A549 treated with CORT108297 at 1 μM for 4 hours (cell line): ENCODE data around the gene PSG4. TPM values are rescaled to one million over a fixed set of nuclear protein-coding genes. Genes with fewer than 3 reads are reported as not detected.

Experiments used
- total RNA-seq: library from RNA; stranded (reverse); fragments of 200-300 nt; extraction: Qiagen RNA extraction; gene quantifications from 5 replicates; pipeline ENCODE4 v1.2.3, GENCODE V29; 2022

PSG4 gene
- 0.60 to 1.1 TPM (median 0.82 TPM) in 5 replicates for total RNA-seq

GRCh38 chr19:43205471-43206105 lies at the start of gene PSG4:
TSS of gene PSG4 (minus strand) at chr19:43205638. CDS start at chr19:43205536, 102 bp downstream.

GRCh38 chr19:43186311-43186935 lies 19.0 kb downstream of the PSG4 start, which contains the start of gene PSG5:
TSS of gene PSG5 (minus strand) at chr19:43186536. CDS start at chr19:43186405, 131 bp downstream.

Other genes with a start within 250 kb of the PSG4 start
- not detected in 5 replicates for gene PSG11, start 179.2 kb downstream of the PSG4 start, total RNA-seq
- 0.05 TPM in 1 of 5 replicates, not detected in the others for gene PSG2, start 122.9 kb downstream of the PSG4 start, total RNA-seq
- 0.54 to 0.79 TPM (median 0.58 TPM) in 5 replicates for gene PSG5, start 19.1 kb downstream of the PSG4 start, total RNA-seq
- 0.05 to 0.16 TPM (median 0.12 TPM) in 5 replicates for gene PSG9, start 63.9 kb upstream of the PSG4 start, total RNA-seq
- 0.07 to 0.16 TPM (median 0.10 TPM) in 5 replicates for gene CD177, start 148.0 kb upstream of the PSG4 start, total RNA-seq
- gene TEX101, start 209.3 kb upstream of the PSG4 start, total RNA-seq = not detected in 5 replicates